ENCODE results near the gene PSMD9.
"Not testable (repeated sequence)": the region's sequence is repeated elsewhere in the genome, so short reads cannot be mapped to it uniquely, and the experiment has no call there.

PSMD9 gene

DNA sequence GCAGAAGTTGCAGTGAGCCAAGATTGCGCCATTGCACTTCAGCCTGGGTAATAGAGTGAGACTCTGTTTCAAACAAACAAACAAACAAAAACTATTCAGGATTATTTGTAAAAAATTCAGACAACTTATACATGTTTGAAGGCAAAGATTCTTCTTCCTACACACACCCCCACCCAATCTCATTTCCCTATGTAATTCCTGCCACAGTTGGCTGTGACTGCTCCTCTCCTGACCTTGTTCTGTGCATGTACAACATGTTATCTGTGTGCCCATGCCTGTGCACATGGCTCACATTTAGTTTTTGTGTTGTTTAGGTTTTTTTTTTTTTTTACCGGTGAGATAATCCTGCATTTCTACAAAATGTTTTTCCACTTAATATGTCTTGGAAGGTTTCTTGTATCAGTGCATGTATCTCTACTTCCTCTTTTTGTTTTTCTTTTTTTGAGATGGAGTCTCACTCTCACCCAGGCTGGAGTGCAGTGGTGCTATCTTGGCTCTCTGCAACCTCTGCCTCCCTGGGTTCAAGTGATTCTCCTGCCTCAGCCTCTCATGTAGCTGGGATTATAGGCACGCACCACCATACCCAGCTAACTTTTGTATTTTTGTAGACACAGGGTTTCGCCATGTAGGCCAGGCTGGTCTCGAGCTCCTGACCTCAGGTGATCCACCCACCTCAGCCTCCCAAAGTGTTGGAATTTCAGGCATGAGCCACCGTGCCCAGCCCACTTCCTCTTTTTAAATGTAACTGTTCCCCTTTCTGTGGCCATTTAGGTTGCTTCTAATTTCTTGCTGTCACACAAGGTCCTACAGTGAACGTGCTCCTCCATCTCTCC is 38.5 kb downstream of the PSMD9 start:
- no peak for DNase-seq

DNA sequence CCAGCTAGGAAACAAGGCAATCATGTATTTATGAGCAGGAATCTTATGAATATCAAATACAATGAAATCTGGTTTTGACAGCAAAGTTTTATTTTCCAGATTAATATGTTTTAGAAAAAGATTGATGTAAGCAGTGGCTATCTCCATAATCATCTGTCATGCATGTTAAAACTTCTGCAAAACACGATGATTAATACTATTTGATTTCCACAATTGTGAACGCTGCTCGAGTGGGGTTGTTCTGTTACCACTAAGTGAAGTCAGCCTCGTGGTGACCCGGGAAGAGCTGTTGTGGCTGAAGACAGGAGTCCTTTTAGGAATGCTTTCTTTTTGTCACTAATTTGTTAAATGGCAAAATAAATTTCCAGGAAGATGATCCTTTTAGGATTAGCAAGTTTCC is 39.2 kb downstream of the PSMD9 start:
- no peak for DNase-seq

DNA sequence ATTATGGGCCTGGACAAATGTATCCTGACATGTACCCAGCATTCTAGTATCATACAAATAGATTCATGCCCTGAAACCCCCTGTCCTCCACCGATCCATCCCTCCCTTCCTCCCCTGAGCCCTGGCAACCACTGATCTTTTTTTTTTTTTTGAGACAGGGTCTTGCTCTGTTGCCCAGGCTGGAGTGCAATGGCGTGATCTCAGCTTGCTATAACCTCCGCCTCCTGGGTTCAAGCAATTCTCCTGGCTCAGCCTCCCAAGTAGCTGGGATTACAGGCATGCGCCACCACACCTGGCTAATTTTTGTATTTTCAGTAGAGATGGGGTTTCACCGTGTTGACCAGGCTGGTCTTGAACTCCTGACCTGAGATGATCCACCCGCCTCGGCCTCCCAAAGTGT is 41.0 kb downstream of the PSMD9 start:
- DNase-seq: not testable (repeated sequence)

DNA sequence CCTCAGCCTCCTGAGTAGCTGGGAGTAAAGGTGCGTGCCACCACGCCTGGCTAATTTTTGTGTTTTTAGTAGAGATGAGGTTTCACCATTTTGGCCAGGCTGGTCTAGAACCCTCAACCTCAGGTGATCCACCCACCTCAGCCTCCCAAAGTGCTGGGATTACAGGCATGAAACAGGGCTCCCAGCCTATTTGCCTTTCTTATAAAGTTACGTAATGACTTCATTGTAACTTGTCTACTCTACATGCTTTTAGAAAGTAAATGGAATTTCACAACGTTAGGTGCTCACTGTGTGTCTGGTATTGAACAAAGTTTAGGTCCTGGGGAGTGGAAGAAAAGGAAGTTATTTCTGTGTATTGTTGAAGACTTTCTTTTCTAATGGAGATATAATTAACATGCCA is 42.3 kb downstream of the PSMD9 start:
- DNase-seq: no peak

DNA sequence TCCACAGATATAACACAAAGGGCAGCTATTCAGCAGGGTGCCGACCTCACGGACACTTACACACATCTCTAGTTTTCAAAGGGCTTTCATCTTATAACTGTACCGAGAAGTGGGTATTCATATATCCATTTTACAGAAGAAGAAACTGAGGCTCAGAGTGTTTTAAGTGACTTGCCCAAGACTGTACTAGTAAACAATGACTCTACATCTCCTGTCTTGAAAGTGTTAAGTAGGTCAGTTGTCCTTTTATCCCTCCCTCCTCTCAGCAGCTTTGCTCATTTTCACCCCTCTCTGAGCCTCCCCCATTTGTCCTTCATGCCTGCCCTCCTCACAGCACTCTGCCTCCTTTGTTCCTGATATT is 43.6 kb downstream of the PSMD9 start:
- no peak for DNase-seq

DNA sequence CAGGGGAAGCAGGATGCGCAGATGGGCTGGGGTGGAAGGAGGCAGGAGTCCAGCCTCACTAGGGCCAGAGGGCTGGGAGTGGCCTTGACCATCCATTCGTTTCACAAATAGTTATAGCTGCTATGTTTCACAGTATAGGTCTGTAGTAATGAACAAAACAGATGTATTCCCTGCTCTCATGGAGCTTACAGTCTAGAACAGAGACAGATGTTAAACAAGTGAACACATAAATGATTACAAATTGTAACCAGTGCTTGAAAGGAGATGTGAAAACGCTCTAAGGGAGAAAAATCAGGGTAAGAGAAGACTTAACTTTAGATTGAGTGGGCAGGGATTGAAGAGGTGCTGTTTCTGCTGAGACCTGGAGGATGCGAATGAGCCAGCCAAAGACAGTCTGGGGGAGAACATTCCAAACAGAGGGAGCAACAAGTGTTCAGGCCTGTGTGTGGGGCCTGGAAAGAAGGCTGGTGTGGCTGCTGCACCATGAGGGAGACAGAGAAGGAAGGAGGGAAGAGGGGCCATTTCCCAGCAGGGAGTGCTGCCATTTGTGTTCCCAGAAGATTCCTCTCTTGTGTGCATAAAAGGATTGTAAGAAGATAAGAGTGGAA is 44.4 kb downstream of the PSMD9 start:
- DNase-seq: no peak

DNA sequence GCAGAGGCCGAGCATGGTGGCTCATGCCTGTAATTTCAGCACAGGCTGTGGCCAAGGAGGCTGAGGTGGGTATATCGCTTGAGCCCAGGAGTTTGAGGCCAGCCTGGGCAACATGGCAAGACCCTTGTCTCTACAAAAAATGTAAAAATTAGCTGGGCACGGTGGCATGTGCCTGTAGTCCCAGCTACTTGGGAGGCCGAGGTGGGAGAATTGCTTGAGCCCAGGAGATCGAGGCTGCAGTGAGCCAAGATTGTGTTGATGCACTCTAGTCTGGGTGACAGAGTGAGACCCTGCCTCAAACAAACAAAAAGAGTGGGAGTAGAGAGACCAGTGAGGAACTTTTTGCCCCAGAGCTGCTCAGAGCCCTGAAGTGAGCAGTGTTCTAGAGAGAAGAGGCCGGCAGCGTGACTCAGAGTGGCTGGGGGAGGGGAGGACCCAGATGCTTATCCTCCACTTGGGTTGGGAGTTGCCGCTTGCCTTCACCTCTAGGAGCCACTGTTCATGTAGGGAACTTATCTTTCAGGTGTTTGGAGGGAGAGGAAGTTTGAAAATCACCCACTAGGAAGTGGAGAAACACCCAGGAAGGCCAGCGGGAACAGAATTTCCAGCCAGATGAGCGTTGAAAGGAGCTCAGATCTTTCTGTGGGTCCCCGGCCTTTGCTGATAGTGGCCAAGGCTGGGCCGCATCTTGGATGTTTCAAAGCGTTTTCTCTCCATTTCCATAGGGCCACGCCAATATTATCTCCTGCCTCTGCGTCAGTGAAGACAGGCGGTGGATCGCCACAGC is 45.1 kb downstream of the PSMD9 start:
- DNase-seq: no peak

DNA sequence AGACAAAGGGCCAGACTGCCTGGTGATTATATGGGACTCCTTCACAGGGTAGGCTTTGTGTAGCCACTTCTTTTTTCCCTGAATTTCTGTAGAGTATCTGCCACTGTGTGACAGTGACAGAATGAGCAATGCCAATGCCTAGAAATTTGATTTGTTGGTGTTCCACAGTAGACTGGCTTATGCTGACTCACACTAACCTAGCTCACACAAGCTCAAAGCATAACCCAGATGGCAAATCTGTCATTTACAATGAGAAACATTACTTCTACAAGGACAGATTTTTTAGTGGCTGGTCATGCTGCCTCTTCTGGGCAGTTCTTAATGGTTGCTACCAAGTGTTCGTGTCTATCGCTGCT is 45.7 kb downstream of the PSMD9 start:
- no peak for DNase-seq

DNA sequence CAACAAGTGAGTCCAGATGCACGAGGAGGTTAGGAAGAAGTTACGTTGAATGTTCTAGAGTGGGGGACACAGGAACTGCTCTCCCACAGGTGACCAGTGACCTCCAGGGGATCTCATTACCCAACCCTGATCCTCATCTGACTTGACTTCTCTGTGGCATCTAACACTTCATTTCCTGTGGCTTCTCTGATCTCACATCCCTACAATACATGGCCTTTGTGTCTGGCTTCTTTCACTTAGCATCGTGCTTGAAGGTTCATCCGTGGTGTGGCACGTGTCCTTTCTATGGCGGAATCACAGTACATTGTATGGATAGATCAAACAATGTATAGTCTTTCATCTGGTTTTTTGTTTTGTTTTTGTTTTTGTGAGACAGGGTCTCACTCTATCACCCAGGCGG is 49.1 kb downstream of the PSMD9 start:
- no peak for DNase-seq

DNA sequence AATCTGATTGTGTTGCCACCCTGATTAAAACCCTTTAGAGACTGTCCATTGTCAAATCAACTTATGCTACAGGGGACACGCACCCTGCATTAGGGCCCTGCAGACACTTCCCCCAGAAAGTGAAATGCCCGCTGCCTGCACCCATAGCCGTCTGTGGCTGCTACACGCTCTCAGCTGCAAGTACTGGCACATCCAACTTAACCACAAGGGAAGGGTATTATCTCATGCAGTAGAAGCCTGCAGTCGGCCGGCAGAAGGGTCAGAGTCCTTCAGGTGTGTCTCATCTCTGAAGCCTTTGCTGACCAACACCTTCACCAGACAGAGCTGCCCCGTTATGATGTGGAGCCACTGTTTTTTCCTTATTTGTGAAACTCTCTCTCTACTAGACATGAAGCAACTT is 50.6 kb downstream of the PSMD9 start:
- no peak for DNase-seq

DNA sequence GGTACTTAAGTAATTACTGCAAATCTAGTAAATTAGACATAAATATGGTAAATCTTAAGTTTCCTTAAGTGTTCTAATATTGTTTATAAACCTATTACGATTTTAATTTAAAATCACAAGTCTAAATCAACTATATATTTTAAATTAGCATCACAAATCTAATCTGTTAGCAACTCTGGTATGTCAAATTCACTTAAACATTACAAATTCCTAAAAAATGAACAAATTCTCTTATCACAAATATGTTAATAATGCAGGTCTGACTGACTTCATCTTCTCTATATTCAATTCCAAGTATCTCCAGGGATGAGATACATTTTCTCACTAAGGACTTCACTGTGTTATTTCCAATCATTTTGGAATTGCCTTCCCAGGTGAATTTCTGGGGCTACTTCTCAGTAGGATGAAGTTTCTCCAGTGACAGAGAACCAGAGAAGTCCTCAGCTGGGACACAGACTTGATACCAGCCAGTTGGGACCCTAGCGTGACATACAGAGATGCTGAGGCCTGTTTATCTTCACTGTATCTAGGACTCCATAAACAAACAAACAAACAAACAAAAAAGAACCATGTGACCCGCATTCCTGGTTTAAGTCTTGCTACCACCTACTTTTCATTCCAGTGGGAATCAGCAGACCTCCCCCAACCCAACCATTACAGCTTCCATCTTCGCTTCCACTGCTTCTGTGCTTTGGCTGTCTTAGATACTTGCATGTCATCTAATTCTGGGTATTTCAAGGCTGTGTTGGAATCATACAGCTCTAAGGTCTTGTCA is 51.6 kb downstream of the PSMD9 start:
- no peak for DNase-seq

DNA sequence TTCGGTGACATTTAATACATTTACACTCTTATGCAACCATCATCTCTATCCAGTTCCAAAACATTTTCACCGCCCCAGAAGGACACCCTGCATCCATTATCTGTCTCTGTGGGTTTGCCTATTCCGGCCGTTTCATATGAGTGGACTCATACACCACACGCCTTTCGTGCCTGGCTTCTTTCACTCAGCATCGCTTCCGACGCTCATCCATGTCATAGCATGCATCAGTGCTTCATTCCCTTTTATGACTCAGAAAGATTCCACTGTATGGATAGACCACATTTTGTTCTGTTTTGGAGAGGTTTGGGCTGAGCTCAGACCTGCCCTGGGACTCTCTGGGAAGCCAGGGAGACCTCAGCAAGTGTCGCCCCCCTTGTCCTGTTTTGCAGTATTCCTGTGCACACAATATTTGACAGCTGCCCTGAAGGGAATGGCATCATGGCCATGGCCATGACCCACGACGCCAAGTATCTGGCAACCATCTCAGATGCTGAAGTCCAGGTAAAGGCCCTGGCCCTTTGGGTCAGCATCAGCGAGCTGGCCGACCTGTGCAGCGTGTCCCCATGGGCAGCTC is 53.6 kb downstream of the PSMD9 start:
- DNase-seq: no peak

DNA sequence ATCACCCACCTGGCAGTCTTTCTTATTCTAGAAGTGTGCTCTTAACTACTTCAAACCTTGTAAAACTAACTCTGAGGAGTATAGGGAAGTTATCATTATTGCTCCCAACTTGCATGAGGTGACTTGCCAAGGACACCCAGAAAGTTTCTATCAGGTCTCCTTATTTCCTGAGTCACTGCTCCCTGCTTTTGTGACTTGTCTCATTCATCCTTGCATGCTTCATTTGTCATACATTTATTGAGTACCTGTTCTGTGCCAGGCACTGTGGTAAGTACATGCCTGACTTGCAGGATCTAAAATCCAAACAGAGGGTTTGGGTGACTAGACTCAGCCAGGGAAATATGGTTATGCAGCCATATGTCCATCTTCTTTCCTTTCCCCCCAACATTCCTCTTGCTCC is 55.3 kb downstream of the PSMD9 start:
- DNase-seq: no peak

DNA sequence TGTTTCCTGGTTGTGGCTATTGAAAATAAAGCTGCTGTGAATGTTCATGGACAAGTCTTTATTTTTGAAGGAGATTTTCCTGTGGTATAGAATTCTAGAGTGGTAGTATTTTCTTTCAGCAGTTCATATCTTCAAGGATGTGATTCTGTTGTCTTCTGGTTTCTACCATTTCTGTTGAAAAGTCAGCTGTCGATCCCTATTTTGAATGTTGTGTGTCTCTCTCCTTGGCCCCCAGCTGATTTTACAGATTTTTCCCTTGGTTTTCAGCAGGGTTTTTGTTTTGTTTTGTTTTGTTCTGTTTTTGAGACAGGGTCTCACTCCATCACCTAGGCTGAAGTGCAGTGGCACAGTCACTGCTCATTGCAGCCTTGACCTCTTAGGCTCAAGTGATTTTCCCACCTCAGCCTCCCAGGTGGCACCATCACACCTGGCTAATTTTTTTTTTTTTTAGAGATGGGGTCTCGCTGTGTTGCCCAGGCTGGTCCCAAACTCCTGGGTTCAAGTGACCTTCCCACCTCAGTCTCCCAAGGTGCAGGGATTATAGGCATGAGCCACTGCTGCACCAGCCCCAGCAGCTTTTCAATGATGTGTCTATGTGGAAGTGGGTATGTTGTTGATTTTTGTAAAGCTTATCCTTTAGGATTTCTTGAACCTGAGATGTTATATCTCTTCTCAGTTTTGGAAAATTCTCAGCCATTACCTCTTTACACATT is 57.9 kb downstream of the PSMD9 start:
- DNase-seq: no peak

DNA sequence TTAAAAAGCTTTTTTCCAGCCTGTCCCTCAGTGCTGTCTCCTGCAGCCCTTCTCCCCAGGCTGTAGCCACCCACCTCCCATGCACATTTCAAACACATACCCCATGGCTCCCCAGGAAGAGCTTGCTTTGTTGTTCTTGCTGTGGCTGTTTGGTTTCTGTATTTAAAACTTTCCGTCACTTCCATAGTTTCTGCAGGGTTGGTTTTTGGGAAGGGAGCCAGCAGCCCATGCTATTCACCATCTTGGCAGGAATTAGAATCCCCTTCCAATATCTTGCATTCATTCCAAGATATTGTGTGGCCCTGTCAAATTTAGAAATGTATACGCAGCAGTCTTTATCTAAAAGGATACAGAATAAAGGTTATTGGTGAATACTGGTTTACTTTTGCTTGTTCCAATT is 59.4 kb downstream of the PSMD9 start:
- DNase-seq: no peak

DNA sequence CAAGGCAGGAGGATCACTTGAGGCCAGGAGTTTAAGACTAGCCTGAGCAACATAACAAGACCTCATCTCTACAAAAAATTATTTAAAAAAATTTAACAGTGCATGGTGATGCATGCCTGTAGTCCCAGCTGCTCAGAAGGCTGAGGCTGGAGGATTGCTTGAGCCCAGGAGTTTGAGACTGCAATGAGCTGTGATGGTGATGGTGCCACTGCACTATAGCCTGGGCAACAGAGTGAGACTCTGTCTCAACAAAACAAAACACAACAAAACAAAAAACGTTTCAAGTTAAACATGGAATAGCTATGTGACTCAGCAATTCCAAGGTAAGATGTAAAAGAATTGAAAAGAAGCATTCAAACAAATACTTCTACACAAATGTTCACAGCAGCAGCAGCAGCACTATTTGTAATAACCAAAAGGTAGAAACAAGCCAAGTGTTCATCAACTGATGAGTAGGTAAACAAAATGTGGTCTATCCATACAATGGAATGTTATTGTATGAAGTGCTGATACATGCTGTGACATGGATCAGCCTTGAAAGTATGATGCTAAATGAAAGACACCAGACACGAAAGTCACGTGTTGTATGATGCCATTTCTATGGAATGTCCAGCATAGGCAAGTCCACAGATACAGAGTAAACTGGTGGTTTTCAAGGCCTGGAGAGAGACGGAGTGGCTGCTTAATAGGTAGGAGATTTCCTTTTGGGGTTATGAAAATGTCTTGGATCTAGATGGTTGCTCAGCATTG is 61.2 kb downstream of the PSMD9 start:
- no peak for DNase-seq

DNA sequence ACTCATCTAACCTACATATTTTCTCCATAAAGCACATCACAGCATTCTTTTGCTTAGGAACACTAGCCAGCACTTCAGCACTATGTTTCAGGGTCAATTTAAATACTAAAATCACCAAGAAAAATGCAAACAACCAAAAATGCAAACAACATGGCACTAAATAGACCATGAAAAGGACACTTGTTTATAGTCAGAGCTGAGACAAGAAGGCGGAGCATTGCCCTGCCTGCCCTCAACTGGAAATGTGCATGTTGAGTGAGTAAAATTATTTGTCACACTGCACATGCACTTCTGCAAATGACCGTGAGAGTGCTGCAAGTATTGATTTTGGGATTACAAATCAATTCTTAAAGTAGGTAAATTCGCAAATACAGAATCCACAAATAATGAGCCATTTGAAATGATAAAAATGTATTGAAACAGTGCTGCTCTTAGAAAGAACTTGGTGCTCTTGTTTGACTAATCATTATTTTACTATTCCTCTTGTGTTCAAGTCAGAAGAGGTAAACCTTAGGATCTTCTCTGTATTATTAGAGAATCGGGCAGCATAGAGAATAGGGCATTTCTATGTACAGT is 64.6 kb downstream of the PSMD9 start:
- no peak for DNase-seq

DNA sequence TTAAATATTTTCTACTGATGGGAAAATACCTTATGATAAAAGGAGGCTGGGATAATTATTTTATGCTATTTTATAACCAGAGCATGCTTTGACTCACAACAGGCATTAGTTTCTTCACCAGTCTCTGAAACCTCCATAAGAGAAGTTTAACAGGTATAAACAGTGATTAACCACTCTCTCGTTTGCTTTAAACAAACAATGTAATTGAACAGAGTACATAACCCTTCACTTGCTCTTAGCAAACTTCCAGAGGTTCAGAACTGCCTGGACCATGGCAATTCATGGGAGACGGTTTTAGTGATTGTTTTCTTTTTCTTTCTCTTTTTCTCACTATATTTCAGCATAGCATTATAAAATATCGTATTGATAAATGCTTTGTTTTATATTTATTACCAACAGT is 65.1 kb downstream of the PSMD9 start:
- no peak for DNase-seq

DNA sequence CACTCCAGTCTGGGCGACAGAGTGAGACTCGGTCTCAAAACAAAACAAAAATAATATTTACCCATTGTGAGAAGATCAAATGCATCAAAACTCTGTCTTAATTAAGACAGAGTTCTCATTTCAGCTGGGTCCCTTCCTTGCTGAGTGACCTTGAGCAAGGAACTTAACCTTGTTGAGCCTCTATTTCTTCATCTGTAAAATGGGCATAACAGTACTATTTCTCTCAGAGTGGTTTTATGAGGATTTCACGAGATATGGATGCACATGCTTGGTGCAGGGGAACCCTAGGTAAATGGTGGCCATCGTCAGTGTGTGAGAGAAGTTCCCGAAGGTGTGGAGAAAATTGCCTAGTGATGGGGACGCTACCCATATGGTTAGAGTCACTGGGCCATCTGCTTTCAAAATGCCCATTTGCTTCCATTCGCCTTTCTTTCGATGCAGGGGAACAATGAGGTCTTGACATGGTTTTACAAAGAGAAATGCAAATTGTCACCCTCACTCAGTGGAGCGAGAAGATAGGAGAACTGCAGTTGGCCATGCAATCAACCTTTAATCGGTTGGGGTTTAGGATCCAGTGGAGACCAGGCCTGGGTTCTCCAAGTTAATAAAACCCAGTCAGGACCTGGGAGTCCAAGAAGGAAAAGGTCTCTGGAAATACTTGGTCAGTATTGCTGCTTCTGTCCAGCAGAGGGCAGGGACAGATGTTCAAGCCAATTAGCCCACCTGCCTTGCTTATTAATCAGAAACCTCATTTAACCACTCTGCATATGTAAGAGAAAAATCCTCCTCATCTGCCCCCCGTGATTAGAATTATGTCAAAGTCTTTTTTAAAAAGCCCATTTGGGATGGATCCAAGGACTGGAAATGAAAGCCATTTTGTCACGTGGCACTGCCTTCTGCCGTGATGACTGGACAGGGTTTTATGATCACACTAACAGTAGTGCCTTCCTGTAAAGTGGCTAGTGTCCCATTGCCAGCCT is 67.0 kb downstream of the PSMD9 start:
- DNase-seq: no peak
